GM12892 (cell line): ENCODE measurements around the gene RDH14.

Experiments used
- POLR2A ChIP-seq: IDR thresholded peaks from 2 replicates; pipeline ENCODE4 v1.6.1; 2011; ENCODE audit warnings: low read depth, low read length, control low read depth
- POLR2AphosphoS5 ChIP-seq: IDR thresholded peaks from 2 replicates; pipeline ENCODE4 v1.6.1; 2011; ENCODE audit warnings: low read depth, low read length, control low read depth

DNA sequence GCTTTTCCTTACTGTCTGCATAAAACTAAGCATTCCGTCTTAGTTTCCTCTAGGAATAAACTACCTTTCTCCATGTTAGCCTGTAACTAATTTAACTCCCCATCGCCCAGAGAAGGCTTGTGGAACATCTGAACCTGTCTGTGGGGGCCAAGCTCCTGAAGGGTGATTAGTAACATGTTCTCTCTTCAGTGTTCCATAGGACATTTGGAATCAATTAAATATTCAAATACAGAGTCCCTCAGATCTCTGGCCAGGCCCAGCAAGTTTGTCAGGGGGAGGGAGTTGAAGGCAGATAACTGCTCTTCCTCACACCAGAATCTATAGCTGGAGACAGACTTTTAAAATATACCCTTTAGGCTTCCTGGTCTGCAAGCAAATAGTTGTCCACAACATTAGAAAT lies 8.8 kb downstream of the RDH14 start:
- TF ChIP-seq POLR2AphosphoS5 (no peak), POLR2A (no peak)
